HG03159 (cell line): ENCODE data around the gene PPP1R17.

ENCODE experiments used
- ATAC-seq: cut with Tn5 transposase; IDR thresholded peaks from one replicate; pipeline ENCODE4 v1.9.1; 2021; ENCODE audit warnings: mild to moderate bottlenecking, moderate library complexity; ENCODE audit not compliant: unreplicated experiment

The PPP1R17 gene

DNA sequence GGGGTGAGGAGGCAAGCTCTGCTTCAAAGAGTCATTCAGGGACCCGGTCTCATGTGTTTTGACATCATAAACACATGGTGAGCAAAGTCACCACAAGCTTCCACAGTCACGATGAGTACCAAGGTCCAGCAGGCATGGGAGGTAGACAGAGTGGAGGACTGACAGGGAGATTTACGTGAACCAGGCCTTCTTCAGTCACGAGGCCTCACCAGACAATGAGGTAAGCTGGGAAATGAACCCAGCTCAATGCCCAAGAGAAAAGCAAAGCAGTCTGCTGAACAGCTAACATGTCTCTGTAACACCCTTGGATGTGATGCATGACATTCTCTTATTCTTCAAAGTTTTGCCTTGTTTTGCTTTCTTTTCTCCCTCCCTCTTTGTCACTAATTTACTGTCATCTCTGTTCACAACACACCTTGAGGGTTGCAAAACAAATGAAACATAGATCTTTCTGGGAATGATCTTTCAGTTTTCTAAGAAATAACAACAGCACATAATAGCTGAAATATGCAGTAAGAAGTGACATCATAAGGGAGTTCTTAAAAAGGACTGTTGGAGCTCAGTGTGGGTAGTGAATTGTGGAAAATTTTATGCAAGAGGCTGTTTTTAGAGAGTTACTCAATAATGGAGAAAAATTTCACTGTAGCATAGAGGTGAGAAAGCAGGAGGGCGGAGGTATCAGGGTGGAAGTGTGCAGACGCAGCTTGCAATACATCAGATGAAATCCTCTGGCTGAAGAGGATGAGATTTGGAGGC, 9.0 kb downstream of the PPP1R17 start:
- no peak for ATAC-seq

DNA sequence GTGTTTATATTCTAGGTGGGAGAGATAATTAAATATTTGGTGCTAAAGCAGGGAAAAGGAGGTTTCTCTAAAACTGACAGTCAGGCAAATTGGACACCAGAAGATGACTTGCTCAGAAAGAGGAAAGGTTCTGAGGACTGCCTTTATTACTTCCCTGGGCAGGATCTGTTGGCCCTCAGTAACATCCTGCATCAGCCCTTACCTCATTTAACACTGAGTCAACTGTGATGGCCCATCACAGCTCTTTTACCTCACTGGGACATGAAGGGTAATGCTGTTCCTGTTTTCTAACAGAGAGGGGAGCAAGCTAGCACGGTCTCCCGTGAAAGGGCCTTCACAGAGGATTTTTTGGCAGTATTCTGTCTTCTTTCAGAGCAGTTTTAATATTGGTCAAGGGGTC, 12.0 kb downstream of the PPP1R17 start:
- ATAC-seq: no peak

DNA sequence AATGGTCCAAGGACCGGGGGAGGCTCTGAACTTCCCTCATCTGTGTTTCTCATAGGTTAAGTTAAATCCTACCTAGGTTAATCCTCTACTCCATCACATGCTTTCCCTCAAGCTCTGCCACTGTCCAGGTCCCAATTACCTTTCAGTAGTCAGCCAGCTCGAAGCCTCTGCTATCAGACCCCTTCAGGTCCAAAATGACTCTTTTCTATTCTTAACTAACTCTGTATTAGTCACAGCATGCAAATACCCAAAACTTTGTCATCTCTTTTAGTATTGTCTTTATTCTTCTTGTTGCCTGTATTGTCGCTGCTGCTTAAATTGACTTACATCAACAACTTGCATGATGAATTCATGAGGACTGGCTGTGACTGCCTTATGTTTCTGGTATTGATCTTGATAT, 15.3 kb downstream of the PPP1R17 start:
- no peak for ATAC-seq

DNA sequence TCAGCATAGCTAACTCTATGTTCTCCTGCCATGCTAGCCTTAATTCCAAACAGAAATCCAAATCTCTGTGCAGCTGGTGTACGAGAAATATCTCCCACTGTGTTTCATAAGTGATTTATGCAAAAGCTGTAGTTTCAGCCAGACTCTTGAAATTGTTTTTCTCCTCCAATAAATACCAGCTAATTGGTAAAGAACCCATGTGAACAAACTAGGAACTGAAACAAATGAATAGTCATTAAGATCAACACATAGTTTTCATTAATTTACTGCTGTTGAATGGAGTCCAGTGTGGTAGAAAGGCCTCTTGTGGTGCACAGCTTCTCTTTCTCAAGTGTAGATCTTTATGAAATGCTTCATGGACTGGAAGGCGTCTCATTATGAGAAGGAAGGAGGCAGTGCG, 18.4 kb downstream of the PPP1R17 start:
- ATAC-seq: no peak

DNA sequence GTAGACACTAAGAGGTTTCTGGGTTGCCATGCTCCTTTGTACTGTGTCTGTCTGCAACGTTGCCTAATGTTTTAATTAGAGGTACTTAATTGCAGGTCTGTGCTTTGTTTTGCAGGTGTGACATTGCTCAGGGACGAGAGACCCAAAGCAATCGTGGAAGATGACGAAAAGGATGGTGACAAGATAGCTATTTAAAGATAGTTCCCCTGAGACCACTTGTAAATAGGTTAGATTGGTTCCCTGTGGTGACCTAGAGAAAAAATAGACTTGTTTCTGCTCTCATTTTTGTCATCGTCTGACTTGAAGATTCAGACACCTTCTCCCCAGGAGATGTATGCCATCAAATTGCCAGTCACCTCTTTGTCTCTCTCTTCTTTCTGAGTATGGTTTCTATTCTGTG, 20.1 kb downstream of the PPP1R17 start:
- no peak for ATAC-seq

DNA sequence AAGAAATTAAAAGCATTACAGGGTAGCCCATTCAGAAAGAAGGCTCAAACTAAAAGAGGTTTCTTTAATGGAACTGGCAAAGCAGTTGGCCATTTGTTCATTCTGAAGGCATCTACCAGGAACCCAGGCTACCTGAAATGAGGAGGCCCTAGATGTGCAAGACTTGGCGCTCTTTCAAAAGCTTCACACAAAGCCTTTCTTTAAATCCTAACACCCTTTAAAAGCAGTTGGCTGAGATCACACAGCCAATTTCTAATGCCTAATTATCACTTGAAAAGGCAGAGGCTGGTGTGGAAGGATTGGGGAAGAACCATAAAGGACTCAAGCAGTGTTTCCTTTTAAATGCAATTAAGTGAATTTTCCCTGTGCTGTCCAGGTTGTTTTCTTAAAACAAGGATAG, 23.2 kb downstream of the PPP1R17 start:
- ATAC-seq: no peak

DNA sequence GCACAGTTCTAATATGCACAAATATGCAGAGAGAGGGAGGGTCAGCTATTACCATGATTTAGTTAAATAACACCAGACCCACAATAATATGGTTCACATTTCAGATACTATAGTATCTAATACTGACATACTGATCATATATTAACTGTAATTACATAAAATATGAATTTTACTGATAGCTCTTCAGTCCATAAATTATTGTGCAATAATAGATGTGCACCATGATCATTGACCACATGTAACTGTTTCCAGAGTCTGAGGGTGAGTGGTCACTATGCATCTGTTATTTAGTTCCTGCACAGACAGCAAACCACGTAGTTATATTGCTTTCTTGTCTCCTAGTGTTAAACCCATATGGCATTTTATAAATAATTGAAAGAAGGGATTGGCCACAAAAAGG, 29.3 kb downstream of the PPP1R17 start:
- no peak for ATAC-seq

DNA sequence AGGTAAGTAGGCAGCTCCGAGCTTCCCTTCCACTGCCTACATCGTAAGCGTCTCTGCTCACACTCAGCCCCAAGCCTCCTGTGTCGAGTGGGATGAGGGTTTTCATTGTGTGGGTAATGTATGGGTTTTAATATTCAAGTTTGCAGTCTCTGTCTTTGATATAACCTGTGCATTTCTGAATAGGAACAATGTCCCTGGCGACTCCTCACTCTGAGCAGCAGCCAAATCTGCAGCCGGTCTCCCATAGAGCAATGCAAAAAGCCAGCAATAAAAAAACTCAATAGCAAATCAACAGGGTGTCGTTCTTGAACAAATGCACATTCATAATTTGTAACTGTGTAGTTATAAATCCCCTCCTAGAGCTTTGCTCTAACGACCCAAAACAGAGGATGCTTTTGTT, 33.4 kb downstream of the PPP1R17 start:
- ATAC-seq: no peak

DNA sequence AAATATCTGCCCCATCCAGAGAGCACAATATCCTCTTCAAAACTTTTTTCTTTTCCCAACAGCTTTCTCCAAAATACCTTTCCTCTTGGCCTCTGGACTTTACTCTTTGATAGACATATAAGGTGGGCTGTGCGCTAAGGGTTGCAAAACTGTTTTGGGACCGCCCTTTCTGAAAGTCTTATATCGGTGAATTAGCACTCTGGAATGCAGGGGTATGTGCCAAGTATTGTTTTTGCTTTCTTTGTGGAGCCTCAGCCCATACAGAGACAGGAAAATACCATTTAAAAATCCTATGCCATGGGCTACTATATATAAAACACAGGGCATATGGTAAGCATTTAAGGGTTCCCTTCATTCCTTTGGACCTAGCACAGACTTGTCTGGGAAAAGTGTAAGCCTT, 37.7 kb downstream of the PPP1R17 start:
- ATAC-seq: no peak

DNA sequence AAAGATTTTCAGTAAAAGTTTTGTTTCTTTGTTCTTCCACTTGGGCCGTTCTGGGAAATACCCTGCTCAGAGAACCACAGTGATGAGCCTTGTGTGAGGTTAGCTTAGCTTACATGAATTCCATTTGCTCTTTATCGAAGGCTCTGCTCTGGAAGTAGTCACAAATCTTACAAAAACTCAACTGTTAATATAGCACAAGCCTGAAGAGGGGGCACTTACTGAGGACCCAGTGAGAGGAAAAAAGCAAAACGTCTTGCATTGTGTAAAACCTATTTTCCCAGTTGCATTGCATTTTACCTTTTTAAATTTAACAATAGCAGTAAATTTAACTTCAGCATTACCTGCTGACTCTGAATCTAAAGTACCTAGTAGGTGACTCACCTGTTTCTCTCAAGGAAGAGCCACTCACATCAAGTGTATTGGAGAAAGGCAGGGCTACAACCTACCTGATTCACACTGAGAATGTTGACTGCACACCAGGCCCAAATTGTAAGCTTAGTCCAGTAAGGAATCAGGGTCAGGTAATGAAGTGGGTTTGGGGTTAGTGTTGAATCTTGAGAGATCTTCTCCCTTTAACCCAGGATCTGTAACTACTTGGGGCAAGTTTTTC, 42.3 kb downstream of the PPP1R17 start:
- no peak for ATAC-seq

DNA sequence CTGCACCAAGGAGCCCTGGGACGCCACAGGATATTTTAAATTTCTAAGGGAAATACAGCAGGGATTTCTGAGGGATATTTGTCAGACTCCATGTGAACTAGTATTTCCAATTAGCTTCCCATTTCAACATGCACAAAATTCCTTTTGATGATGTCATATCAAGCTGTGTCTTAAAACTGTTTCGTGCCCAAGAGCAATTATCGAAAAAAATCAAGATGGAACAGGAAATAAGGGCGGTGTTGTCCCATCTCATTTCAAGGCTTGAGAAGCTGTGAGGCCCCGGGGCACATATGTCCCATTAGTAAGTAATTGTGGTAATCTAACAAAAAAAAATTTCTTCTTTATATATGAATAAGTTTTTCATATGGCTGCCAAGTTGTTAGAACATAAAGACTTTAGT, 47.4 kb downstream of the PPP1R17 start:
- ATAC-seq: no peak

DNA sequence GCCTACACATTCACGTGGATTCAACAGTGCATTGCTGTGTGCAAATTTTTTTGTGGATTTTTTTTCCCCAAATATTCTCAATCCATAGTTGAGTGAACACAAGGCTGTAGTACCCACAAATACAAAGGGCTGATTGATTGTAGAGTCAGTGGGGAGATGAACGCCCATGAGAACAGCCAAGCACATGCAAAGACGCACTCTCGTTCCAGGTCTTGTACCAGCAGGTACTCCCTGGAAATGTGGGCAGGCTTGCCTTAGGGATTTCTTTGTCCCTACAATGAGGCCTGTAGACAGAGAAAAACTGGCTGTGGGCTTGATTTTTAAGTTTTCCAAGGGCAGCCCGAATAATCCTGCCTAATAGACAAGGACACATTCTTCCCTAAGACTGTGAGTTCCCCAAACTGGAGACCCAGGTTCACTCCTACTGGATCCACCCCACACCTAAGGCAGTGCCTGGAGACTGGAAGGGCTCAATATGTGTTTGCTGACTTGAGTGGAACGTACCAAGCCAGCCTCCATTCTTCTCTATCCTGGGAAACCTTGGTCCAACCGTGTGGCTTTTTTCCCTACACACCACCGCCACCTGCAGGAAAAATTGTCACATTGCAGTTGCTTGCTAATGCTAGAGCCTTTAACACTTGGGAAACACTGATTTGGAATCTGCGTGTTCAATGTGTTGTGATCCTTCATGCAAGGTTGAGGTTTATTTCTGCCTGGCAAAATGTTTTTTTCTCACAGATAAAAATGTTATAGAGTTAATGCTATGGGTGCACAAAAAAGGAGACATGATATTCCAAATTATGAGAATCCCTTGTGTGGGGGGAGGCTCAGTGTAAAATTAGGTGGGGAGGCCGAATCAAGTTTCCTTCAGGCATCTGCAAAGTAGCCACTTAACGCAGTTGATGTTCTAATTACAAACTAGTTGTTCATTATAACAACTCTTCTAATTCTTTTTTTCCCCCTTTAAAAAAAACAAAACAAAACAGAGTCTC, 49.3 kb downstream of the PPP1R17 start:
- ATAC-seq: peak; percentile 62

DNA sequence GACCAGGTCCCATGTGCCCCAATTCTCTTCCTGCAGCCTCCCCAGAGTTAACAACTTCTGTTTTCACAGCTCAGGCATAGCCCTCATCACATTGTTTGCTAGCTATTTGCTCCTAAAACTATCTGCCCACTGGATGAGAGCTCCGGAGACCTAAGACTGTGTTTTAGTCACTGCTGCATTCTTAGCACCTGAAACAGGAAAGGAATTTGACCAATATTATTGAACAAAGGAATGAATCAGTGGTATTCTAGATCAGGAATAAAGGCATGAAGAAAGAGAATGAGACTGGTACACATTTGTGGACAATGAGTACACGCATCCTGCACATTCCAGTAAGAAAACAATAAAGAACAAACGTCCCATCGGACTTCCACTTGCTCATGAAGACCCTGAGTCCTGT, 54.8 kb downstream of the PPP1R17 start:
- no peak for ATAC-seq

DNA sequence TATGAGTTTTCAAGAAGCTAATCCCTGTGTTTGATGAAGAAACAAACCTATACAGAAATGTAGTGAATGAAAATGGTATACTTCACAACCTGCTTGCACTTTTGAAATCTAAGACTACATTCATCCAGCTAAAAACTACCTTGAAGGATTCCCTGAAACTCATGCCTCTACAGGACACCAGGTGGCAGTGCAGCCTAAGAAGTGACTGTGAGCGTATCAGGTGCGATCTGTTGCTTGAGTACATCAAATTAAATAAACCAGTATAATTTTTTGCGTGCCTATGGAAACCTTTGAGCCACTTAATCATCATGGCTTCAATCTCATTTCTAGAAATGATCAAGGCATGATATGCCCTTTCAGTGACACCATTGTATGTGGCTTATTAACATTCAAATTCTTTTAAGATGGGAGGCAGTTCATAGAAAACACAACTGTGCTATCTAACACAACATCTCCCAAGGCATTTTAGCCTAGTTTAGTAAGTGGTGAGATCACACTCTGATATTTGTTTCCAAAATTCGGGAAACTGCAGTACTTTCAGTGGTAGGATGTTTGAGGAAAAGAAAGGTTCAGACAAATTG, 57.4 kb downstream of the PPP1R17 start:
- peak; percentile 86 for ATAC-seq

DNA sequence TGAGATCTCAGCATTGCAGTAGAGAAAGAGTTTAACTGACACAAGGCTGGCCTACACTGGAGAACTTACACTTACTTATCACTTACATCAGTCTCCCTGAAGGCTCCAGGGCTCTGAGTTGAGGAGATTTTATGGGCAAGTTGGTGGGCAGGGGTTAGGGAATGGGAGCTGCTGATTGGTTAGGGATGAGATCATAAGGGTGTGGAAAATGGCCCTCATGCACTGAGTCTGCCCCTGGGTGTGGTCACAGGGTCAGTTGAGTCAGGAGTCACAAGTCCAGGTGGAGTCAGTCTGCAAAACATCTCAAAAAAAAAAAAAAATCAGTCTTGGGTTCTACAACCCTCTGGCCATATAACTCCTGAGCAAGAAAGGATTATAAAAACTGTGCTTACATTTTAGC, 60.5 kb downstream of the PPP1R17 start:
- ATAC-seq: no peak

DNA sequence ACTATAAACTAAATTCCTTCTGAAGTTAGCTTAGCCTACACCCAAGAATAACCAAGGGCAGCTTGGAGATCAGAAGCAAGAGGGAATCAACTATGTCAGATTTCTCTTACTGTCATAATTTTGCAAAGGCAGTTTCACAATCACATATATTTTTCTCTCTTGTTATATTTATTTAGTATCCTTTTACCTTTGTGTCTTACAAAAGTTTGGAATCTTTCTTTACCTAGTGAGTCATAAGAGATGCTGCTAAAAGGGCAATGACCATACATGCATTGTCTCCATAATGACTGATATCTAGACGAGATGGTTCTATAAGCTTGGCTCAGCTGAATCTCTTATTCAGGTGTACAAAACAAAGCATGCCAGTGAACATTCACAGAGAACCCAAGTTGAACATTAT, 61.1 kb downstream of the PPP1R17 start:
- no peak for ATAC-seq

DNA sequence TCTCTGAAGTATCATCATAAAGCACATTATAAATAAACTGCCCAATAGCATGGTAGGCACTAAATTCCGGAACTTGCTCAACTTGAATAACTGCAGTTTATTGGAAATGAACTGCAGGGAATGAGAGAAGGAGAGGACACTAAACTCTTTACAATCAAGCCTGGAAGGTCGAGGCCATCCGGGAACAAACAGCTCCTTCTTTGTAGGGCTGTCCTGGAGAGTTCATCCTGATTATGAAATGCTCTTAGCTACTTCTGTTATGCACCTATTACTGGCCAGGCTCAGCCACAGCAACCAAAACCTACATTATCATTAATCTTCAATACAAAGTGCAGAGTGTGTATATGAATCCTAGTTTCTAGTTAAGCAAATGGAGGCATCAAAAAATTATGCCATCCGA, 64.7 kb downstream of the PPP1R17 start:
- ATAC-seq: no peak
